Mucosa of rectum (tissue), 2 donors: ENCODE data around the gene CYB561A3.
A peak's percentile ranks its signal among the peaks of the same experiment; 100 is the strongest.

Experiments
- H3K27ac ChIP-seq, 2 donors: one replicate each; pipeline ENCODE4 v1.7.0; 2013; ENCODE audit warnings: inconsistent platforms in 2 of 2, low read depth in 2 of 2, low read length in 2 of 2
- H3K27me3 ChIP-seq, 2 donors: one replicate each; pipeline ENCODE4 v1.7.0; 2013; ENCODE audit warnings: low read length in 2 of 2; ENCODE audit not compliant: control insufficient read depth in 2 of 2, insufficient read depth in 2 of 2
- H3K36me3 ChIP-seq, 2 donors: one replicate each; pipeline ENCODE4 v1.7.0; 2013; ENCODE audit warnings: low read length in 2 of 2; ENCODE audit not compliant: control insufficient read depth in 2 of 2, insufficient read depth in 2 of 2
- H3K4me1 ChIP-seq, 2 donors: one replicate each; pipeline ENCODE4 v1.7.0; 2013; ENCODE audit warnings: low read length in 2 of 2, mild to moderate bottlenecking in 1 of 2; ENCODE audit not compliant: control insufficient read depth in 2 of 2, insufficient read depth in 2 of 2
- H3K4me3 ChIP-seq, 2 donors: one replicate each; pipeline ENCODE4 v1.7.0; 2013; ENCODE audit warnings: low read length in 2 of 2
- H3K9ac ChIP-seq, 2 donors: one replicate each; pipeline ENCODE4 v1.7.0; 2013; ENCODE audit warnings: low read length in 2 of 2, low read depth in 1 of 2, mild to moderate bottlenecking in 1 of 2
- H3K9me3 ChIP-seq, 2 donors: one replicate each; pipeline ENCODE4 v1.7.0; 2013; ENCODE audit warnings: low read length in 2 of 2; ENCODE audit not compliant: control insufficient read depth in 2 of 2
- donor health status: healthy.
- donor health status: Normal muscosa, but diverticular disease.

CYB561A3 gene

DNA sequence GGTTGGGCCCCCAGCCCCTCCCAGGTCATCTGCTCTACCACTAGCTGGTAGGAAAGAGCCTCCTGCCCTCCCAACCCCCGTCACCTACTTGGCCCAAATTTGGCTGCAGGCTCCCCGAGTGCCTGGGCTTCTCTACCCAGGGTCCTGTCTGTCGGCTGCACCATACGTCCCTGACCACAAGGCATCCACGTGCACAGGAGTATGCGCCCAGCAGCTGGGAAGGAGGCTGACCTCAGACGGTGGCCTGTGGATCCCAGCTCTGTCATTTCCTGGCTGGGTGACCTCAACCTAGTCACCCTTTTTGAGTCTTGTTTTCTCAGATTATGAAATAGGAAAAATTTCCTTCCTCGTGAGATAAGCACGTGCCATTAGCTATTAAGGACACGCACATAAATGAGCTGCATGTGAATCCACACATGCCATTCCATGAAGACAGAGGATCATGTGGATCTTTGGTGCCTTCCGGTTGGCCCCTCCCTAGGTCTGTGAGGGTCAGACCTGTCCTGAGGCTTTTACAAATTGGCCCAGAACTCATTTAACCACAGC lies 13.7 kb downstream of the CYB561A3 start:
- Histone ChIP-seq H3K27me3 (no peaks in the 10 kb centered on the region), H3K36me3 (peaks cover 36 to 63% of the 10 kb centered on the region in 2 donors), H3K4me3 (no peak overlapping the region), H3K9ac (no peak overlapping the region), H3K4me1 (peaks cover 13 to 16% of the 10 kb centered on the region in 2 donors), H3K9me3 (no peaks in the 10 kb centered on the region), H3K27ac (no peak overlapping the region)

GRCh38 chr11:61345954-61346843 lies 15.5 kb downstream of the CYB561A3 start:
- H3K9ac ChIP-seq: no peak overlapping the region
- H3K9me3 ChIP-seq: no peaks in the 10 kb centered on the region
- H3K27ac ChIP-seq: peak overlapping the region; percentile 15 to 52
- peaks cover 13 to 16% of the 10 kb centered on the region in 2 donors for H3K4me1 ChIP-seq
- H3K36me3 ChIP-seq: peaks cover 32 to 55% of the 10 kb centered on the region in 2 donors
- no peak overlapping the region for H3K4me3 ChIP-seq
- H3K27me3 ChIP-seq: no peaks in the 10 kb centered on the region

DNA sequence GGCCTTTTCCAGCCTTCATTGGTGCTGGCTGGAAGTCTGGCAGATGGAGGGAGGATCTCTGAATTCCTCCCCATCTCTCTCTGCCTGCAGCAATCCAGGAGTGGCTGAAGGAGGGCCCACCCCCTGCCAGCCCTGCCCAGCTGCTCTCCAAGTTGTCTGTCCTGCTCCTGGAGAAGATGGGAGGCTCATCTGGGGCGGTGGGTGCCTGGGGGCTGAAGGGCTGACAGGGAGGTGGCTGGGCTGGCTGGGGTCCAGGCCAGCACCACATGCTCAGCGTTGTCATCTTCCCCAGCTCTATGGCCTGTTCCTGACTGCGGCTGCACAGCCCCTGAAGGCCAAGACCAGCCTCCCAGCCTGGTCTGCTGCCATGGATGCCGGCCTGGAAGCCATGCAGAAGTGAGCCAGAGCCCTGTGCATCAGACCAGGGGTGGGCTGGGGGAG lies 16.5 kb downstream of the CYB561A3 start:
- Histone ChIP-seq H3K9me3 (no peaks in the 10 kb centered on the region), H3K36me3 (peaks cover 24 to 47% of the 10 kb centered on the region in 2 donors), H3K27me3 (no peaks in the 10 kb centered on the region), H3K9ac (no peak overlapping the region), H3K4me3 (no peak overlapping the region), H3K4me1 (peaks cover 13 to 16% of the 10 kb centered on the region in 2 donors), H3K27ac (no peak overlapping the region)

DNA sequence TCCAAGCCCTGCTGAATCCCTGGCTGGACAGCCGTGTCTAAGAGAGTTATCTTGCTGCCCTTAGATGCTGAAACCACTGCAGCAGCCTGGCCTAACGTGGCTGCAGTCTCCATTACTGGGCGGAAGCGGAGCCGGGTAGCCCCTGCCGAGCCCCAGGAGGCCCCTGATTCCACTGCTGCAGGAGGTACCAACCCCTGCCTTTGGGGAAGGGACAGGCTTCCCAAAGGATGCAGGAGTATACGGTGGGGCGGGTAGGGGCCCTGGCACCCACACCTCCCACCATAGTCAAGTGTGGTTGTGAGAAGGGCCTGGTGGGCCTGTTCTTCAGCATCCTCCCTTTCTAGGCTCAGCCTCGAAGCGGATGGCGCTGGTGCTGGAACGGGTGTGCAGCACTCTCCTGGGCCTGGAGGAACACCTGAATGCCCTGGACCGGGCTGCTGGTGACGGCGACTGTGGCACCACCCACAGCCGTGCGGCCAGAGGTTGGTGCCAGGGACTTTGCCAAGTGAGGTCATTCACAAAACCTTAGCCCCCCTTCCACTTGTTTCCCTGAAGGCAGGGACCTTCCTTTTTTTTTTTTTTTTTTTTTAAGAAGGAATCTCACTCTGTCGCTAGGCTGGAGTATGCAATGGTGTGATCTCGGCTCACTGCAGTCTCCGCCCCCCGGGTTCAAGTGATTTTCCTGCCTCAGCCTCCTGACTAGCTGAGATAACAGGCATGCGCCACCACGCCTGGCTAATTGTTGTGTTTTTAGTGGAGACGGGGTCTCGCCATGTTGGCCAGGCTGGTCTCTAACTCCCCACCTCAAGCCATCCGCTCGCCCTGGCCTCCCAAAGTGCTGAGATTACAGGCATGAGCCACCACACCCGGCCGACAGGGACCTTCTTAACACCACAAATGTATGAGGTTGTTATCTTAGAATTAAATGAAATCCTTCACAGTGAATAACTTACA lies 17.6 kb downstream of the CYB561A3 start:
- Histone ChIP-seq H3K27me3 (no peaks in the 10 kb centered on the region), H3K9ac (no peak overlapping the region), H3K36me3 (peaks cover 13 to 40% of the 10 kb centered on the region in 2 donors), H3K27ac (no peak overlapping the region), H3K4me1 (peaks cover 13 to 16% of the 10 kb centered on the region in 2 donors), H3K9me3 (no peaks in the 10 kb centered on the region), H3K4me3 (no peak overlapping the region)

- H3K27ac ChIP-seq: no peak overlapping the region
- no peak overlapping the region for H3K4me3 ChIP-seq
- H3K27me3 ChIP-seq: no peaks in the 10 kb centered on the region
- H3K9me3 ChIP-seq: no peaks in the 10 kb centered on the region
- H3K36me3 ChIP-seq: peaks cover 6 to 34% of the 10 kb centered on the region in 2 donors
- peaks cover 13 to 16% of the 10 kb centered on the region in 2 donors for H3K4me1 ChIP-seq
- no peak overlapping the region for H3K9ac ChIP-seq
Measured at GRCh38 chr11:61342207-61342803, 19.4 kb downstream of the CYB561A3 start.

GRCh38 chr11:61341706-61342105 lies 20.0 kb downstream of the CYB561A3 start:
- peaks cover 9 to 12% of the 10 kb centered on the region in 2 donors for H3K4me1 ChIP-seq
- no peak overlapping the region for H3K4me3 ChIP-seq
- no peak overlapping the region for H3K9ac ChIP-seq
- peaks cover 6 to 34% of the 10 kb centered on the region in 2 donors for H3K36me3 ChIP-seq
- no peaks in the 10 kb centered on the region for H3K27me3 ChIP-seq
- H3K9me3 ChIP-seq: no peaks in the 10 kb centered on the region
- no peak overlapping the region for H3K27ac ChIP-seq

- H3K4me3 ChIP-seq: no peak overlapping the region
Measured at GRCh38 chr11:61340979-61341378, 20.7 kb downstream of the CYB561A3 start.

DNA sequence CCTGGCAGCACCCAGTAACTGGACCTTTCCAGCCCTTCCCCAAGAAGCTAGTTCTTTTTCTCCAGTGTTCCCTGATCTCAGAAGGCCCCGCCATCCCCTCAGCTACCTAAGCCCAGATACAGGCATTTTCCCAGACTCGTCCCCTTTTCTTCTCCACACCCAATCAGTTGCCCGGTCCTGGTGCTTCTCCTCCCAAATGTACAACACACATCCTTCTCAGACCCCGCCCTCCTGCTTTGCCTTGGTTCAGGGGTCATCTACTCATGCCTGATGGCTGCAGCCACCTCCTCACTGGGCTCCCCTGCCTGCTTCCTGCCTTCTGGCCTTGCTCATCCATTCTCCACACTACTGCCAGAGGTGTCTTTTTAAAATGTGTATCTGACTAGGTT lies 22.2 kb downstream of the CYB561A3 start:
- H3K36me3 ChIP-seq: peaks cover 6 to 26% of the 10 kb centered on the region in 2 donors
- H3K4me3 ChIP-seq: no peak overlapping the region
- H3K27ac ChIP-seq: no peak overlapping the region
- H3K9ac ChIP-seq: no peak overlapping the region
- no peaks in the 10 kb centered on the region for H3K9me3 ChIP-seq
- no peaks in the 10 kb centered on the region for H3K4me1 ChIP-seq
- H3K27me3 ChIP-seq: no peaks in the 10 kb centered on the region

More at GRCh38 chr11:61340979-61341378, 20.7 kb downstream of the CYB561A3 start:
- Histone ChIP-seq H3K4me1 (peaks cover 1 to 4% of the 10 kb centered on the region in 2 donors), H3K9me3 (no peaks in the 10 kb centered on the region), H3K36me3 (peaks cover 6 to 34% of the 10 kb centered on the region in 2 donors), H3K27me3 (no peaks in the 10 kb centered on the region), H3K9ac (no peak overlapping the region), H3K27ac (no peak overlapping the region)

DNA sequence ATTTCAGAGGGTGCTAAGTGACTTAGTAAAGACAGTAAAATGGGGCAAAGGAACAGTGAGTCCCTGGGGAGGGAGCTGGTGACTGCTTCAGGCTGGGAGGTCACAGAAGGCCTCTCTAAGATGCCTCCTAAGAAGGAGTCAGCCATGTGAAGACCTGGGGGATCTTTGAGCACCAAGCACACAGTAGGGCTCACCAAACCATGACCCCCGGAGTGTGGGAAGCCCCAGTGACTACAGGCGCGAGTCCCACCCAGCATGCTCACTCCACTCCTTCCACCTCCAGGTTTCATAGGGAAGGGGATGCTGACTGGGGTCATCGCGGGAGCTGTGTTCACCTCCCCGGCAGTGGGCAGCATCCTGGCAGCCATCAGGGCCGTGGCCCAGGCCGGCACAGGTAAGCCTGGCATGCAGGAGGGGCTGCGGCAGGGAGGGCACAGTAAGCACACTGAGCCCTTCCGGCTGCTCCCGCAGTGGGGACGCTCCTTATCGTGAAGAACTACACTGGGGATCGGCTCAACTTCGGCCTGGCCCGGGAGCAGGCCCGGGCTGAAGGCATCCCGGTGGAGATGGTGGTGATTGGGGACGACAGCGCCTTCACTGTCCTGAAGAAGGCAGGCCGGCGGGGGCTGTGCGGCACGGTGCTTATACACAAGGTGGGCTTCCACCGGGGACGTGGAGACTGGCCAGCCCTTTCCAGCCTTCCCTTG lies 22.7 kb downstream of the CYB561A3 start:
- peaks cover 0 to 2% of the 10 kb centered on the region in 2 donors for H3K4me1 ChIP-seq
- no peaks in the 10 kb centered on the region for H3K27me3 ChIP-seq
- H3K9ac ChIP-seq: no peak overlapping the region
- peaks cover 6 to 26% of the 10 kb centered on the region in 2 donors for H3K36me3 ChIP-seq
- H3K4me3 ChIP-seq: no peak overlapping the region
- H3K9me3 ChIP-seq: no peaks in the 10 kb centered on the region
- H3K27ac ChIP-seq: no peak overlapping the region
